SH-SY5Y (cell line): Measurements from ENCODE around the gene HIVEP1.

Source experiments
- GATA2 ChIP-seq: IDR thresholded peaks from 2 replicates; pipeline ENCODE4 v1.6.1; 2011; ENCODE audit warnings: mild to moderate bottlenecking, low read depth, low read length
- GATA3 ChIP-seq: IDR thresholded peaks from 2 replicates; pipeline ENCODE4 v1.6.1; 2011; ENCODE audit warnings: low read depth, mild to moderate bottlenecking, low read length, moderate library complexity

The HIVEP1 gene

GRCh38 chr6:12137480-12137879 is 125.4 kb downstream of the HIVEP1 start:
- TF ChIP-seq GATA3 = no peak

- no peak for TF ChIP-seq GATA3
- no peak for TF ChIP-seq GATA2
These were observed 126.3 kb downstream of the HIVEP1 start for GRCh38 chr6:12138381-12138780.

GRCh38 chr6:12138936-12139335 is 126.8 kb downstream of the HIVEP1 start:
- TF ChIP-seq GATA2 (no peak), GATA3 (no peak)

- TF ChIP-seq GATA3 = no peak
These were observed 135.6 kb downstream of the HIVEP1 start for GRCh38 chr6:12147557-12148316.

- no peak for TF ChIP-seq GATA2
- no peak for TF ChIP-seq GATA3
These were observed 136.2 kb downstream of the HIVEP1 start for GRCh38 chr6:12148317-12148801.

- TF ChIP-seq GATA3 (no peak), GATA2 (no peak)
These were observed 136.7 kb downstream of the HIVEP1 start for GRCh38 chr6:12148841-12149240.

- TF ChIP-seq GATA2 = no peak
- TF ChIP-seq GATA3 = no peak
These were observed 137.9 kb downstream of the HIVEP1 start for GRCh38 chr6:12149944-12150510.

GRCh38 chr6:12150812-12151432 is 138.8 kb downstream of the HIVEP1 start:
- no peak for TF ChIP-seq GATA3
- no peak for TF ChIP-seq GATA2

GRCh38 chr6:12151433-12151820 is 139.3 kb downstream of the HIVEP1 start:
- TF ChIP-seq GATA2 (no peak), GATA3 (no peak)

- TF ChIP-seq GATA2 (no peak), GATA3 (no peak)
These were observed 140.2 kb downstream of the HIVEP1 start for GRCh38 chr6:12152023-12152970.

- TF ChIP-seq GATA3 = no peak
- no peak for TF ChIP-seq GATA2
These were observed 146.7 kb downstream of the HIVEP1 start for GRCh38 chr6:12158686-12159415.

- TF ChIP-seq GATA3 (no peak), GATA2 (no peak)
These were observed 148.2 kb downstream of the HIVEP1 start for GRCh38 chr6:12160326-12160725.

- TF ChIP-seq GATA2 = no peak
- no peak for TF ChIP-seq GATA3
These were observed 150.1 kb downstream of the HIVEP1 start for GRCh38 chr6:12162213-12162612.
